A549 (cell line): ENCODE data around the gene OSTM1. TPM values are rescaled to one million over a fixed set of nuclear protein-coding genes. Genes with fewer than 3 reads are reported as not detected.

Experiments
- ATAC-seq, 2 experiments: fragments of 200-7000 bp in 1 of 2; fragments of >200 bp in 1 of 2; cut with Nextera tagmentation in 1 of 2; cut with Tn5 transposase in 1 of 2; 3 replicates each; pipeline versions ENCODE4 v1.8.0 to v1.9.1; 2018 to 2020; ENCODE audit warnings: mild to moderate bottlenecking in 1 of 2, moderate library complexity in 1 of 2
- CTCF ChIA-PET: fragments of 300-600 bp; sonication (Branson Sonifier 250); formaldehyde crosslinking; extraction: SDS; loops from one replicate; lab custom pipeline; 2021; ENCODE audit warnings: antibody characterized with exemption, inconsistent platforms; lab: Yijun Ruan, JAX
- POLR2A ChIA-PET: fragments of 350-600 bp; formaldehyde crosslinking; extraction: SDS; loops from one replicate; lab custom pipeline; 2021; ENCODE audit warnings: antibody characterized with exemption, inconsistent platforms; lab: Yijun Ruan, JAX
- DNase-seq, 2 experiments: peaks; one replicate each; pipeline versions ENCODE4 v3.0.0 to v3.0.0-alpha.2; 2011 to 2016; ENCODE audit warnings: low read depth in 1 of 2, low spot score in 1 of 2
- FAIRE-seq: peaks from 2 replicates; lab custom pipeline; 2011; peaks lifted over from hg19 to GRCh38; lab: Jason Lieb, UNC
- H3K27ac ChIP-seq, 2 experiments: fragments of >200 bp; sonication (Bioruptor Twin); formaldehyde crosslinking; 3 replicates each; pipeline ENCODE4 v1.5.1; 2016 to 2017
- H3K4me1 ChIP-seq: fragments of >200 bp; sonication (Bioruptor Twin); formaldehyde crosslinking; 3 replicates; pipeline ENCODE4 v1.6.1; 2016
- H3K4me2 ChIP-seq: fragments of >200 bp; sonication (Bioruptor Twin); formaldehyde crosslinking; 3 replicates; pipeline ENCODE4 v1.6.1; 2016
- H3K4me3 ChIP-seq: fragments of >200 bp; sonication (Bioruptor Twin); formaldehyde crosslinking; 3 replicates; pipeline ENCODE4 v1.5.1; 2016
- H3K9me3 ChIP-seq: fragments of >200 bp; sonication (Bioruptor Twin); formaldehyde crosslinking; 3 replicates; pipeline ENCODE4 v1.6.1; 2016
- BHLHE40 ChIP-seq: IDR thresholded peaks from 2 replicates; pipeline ENCODE4 v1.6.1; 2012; ENCODE audit warnings: low read depth, low read length, inconsistent platforms
- CBX2 ChIP-seq: fragments of 200-600 bp; sonication (generic); IDR thresholded peaks from 2 replicates; pipeline ENCODE4 v1.6.1; 2016; ENCODE audit warnings: low read depth, mild to moderate bottlenecking, borderline replicate concordance
- CHD2 ChIP-seq: fragments of 150-350 bp; IDR thresholded peaks from 2 replicates; pipeline ENCODE4 v1.6.1; 2014; ENCODE audit warnings: low read length; ENCODE audit not compliant: partially characterized antibody
- ESRRA ChIP-seq: fragments of 150-350 bp; IDR thresholded peaks from 2 replicates; pipeline ENCODE4 v1.6.1; 2014; ENCODE audit warnings: mild to moderate bottlenecking, low read length, borderline replicate concordance
- GATA3 ChIP-seq: IDR thresholded peaks from 2 replicates; pipeline ENCODE4 v1.6.1; 2012; ENCODE audit warnings: borderline replicate concordance
- POLR2A ChIP-seq: IDR thresholded peaks from 2 replicates; pipeline ENCODE4 v1.6.1; 2012; ENCODE audit warnings: mild to moderate bottlenecking, low read length
- POLR2AphosphoS2 ChIP-seq: conservative IDR thresholded peaks from 2 replicates; pipeline ENCODE4 v1.6.1; 2012; ENCODE audit warnings: low read length, improper control_type of control experiment, inconsistent platforms
- RAD21 ChIP-seq, 2 experiments: fragments of >200 bp in 1 of 2; sonication (Bioruptor Twin) in 1 of 2; formaldehyde crosslinking in 1 of 2; IDR thresholded peaks in 1 of 2; conservative IDR thresholded peaks in 1 of 2; 2 replicates in 1 of 2; 3 replicates in 1 of 2; pipeline ENCODE4 v1.6.1; 2012 to 2018; ENCODE audit warnings: inconsistent platforms in 1 of 2
- RFX5 ChIP-seq: fragments of 450-650 bp; IDR thresholded peaks from 2 replicates; pipeline ENCODE4 v1.7.1; 2014; ENCODE audit warnings: antibody characterized with exemption, mild to moderate bottlenecking, moderate library complexity
- SMC3 ChIP-seq: fragments of >200 bp; sonication (Bioruptor Twin); formaldehyde crosslinking; IDR thresholded peaks from 3 replicates; pipeline ENCODE4 v1.6.1; 2018; ENCODE audit warnings: inconsistent platforms
- ZFP36 ChIP-seq: fragments of 450-650 bp; IDR thresholded peaks from 2 replicates; pipeline ENCODE4 v1.6.1; 2014; ENCODE audit warnings: borderline replicate concordance; ENCODE audit not compliant: partially characterized antibody
- WGBS: methylation state at CpG from one replicate; pipeline ENCODE4 v1.1.6; 2017; ENCODE audit errors: missing lambda C conversion rate; 5-methylcytosine and 5-hydroxymethylcytosine counted together
- polyA plus RNA-seq, 4 experiments: library from polyadenylated mRNA; depleted of rRNA in 3 of 4; stranded (reverse); fragments of >200 nt; fragmentation: RNase III in 1 of 4; extraction: RNeasy Plus Mini Kit Qiagen cat#74134 plus additional on column Dnase treatment in 1 of 4; gene quantifications; 2 replicates in 3 of 4; 3 replicates in 1 of 4; pipeline ENCODE4 v1.2.3, GENCODE V29; 2011 to 2017
- TF ChIP-seq, protein P1 (sequence below): fragments of 250-450 bp; sonication (Bioruptor Pico); IDR thresholded peaks from 2 replicates; pipeline ENCODE4 v1.5.0; 2020; ENCODE audit warnings: low read depth, mild to moderate bottlenecking, moderate library complexity
- TF ChIP-seq, protein P2 (sequence below): fragments of 200-600 bp; sonication (generic); IDR thresholded peaks from 2 replicates; pipeline ENCODE4 v1.6.1; 2016; ENCODE audit warnings: antibody characterized with exemption, mild to moderate bottlenecking, moderate library complexity
- TF ChIP-seq, protein P3 (sequence below): fragments of >200 bp; sonication (Bioruptor Twin); formaldehyde crosslinking; IDR thresholded peaks from 3 replicates; pipeline ENCODE4 v1.5.1; 2016

OSTM1 gene
- polyA plus RNA-seq, 2 of the 4 experiments (the other 2 are of a cell fraction): 16.8 to 41.7 TPM

DNA sequence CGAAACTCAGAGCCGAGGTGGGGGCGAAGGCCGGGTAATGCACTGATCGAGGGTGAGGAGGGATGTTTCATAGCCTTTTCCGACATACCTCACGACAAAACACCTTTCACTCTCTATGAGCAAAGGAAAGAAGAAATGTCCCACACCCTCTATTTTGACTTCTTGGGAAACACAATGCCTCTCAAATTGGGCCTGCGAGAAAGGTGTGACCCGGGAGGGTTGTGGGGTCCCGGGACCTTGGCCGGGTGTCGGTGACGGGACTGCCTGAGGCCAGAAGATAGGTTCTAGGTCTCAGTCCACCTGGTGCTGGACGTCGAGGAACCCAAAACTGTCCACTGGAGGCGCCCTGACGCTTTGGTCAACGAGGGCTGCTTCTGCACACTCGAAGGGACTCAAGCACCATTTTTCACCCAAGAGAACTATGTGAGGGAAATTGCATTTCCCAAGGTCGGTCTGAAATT, 41.1 kb upstream of the OSTM1 start (continued):
- TF ChIP-seq CBX2: no peak
- TF ChIP-seq, protein P1, sequence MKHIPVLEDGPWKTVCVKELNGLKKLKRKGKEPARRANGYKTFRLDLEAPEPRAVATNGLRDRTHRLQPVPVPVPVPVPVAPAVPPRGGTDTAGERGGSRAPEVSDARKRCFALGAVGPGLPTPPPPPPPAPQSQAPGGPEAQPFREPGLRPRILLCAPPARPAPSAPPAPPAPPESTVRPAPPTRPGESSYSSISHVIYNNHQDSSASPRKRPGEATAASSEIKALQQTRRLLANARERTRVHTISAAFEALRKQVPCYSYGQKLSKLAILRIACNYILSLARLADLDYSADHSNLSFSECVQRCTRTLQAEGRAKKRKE: no peak
- TF ChIP-seq CHD2: no peak
- no peak for TF ChIP-seq ZFP36

DNA sequence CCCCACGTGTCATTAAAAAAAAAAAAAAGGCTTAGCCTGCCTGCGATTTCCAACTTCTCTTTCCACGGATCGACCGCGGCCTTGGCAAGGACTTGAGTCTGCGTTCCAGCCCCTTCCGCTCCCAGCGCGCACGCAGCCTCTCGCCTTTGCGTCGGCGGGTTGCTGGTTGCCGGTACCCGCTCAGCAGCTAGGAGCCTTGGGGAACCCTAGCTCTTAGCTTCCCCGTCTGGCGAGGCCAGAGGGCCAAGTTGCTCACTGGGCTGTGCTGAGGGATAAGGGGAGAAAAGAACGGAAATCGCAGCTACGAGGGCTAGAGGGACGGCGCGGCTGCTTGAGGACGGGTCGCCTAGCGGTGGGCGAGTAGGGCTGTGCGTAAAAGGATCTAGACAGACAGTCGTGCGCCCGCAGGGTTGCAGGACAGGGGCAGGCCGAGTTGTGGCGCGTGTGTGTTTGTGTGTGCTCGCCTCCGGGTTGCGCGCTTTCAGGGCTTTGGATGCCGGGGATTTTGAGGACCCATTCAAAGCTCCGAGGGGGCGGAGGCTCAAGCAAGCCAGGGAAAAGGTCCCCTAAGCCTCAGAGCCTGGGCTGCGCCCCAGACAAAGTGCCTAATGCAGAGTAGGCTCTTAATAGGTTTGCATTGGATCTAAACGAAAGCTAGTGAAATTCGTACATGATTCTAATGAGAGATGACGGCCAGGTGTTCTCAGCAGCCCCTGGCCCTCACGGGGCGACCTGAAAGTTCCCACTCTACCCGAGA, 40.5 kb upstream of the OSTM1 start:
- POLR2A ChIA-PET: no interaction called here
- CTCF ChIA-PET: interaction anchor here (0.7 to 4.2 kb wide), 13 partner anchors 10 to 412 kb away, joined by 3 to 57 read pairs (median 4); no protein-coding TSS in a partner anchor
- no peak overlapping the region for H3K27ac ChIP-seq
- TF ChIP-seq BHLHE40 (no peak), GATA3 (no peak), POLR2A (no peak), RFX5 (no peak), POLR2AphosphoS2 (no peak)
- TF ChIP-seq, protein P2, sequence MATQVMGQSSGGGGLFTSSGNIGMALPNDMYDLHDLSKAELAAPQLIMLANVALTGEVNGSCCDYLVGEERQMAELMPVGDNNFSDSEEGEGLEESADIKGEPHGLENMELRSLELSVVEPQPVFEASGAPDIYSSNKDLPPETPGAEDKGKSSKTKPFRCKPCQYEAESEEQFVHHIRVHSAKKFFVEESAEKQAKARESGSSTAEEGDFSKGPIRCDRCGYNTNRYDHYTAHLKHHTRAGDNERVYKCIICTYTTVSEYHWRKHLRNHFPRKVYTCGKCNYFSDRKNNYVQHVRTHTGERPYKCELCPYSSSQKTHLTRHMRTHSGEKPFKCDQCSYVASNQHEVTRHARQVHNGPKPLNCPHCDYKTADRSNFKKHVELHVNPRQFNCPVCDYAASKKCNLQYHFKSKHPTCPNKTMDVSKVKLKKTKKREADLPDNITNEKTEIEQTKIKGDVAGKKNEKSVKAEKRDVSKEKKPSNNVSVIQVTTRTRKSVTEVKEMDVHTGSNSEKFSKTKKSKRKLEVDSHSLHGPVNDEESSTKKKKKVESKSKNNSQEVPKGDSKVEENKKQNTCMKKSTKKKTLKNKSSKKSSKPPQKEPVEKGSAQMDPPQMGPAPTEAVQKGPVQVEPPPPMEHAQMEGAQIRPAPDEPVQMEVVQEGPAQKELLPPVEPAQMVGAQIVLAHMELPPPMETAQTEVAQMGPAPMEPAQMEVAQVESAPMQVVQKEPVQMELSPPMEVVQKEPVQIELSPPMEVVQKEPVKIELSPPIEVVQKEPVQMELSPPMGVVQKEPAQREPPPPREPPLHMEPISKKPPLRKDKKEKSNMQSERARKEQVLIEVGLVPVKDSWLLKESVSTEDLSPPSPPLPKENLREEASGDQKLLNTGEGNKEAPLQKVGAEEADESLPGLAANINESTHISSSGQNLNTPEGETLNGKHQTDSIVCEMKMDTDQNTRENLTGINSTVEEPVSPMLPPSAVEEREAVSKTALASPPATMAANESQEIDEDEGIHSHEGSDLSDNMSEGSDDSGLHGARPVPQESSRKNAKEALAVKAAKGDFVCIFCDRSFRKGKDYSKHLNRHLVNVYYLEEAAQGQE: no peak
- H3K4me3 ChIP-seq: peak overlapping the region; percentile 34
- WGBS: 54% methylated on average over 33 of the region's 50 CpGs
- H3K4me1 ChIP-seq: peaks cover 3% of the 10 kb centered on the region; the same call in 1 of the 3 replicates
- DNase-seq (peak in 1 of 2 experiments; percentile 41), FAIRE-seq (no peak), ATAC-seq (peak; percentile 47 to 58; a peak in 5 of 6 replicates)
- no peaks in the 10 kb centered on the region for H3K9me3 ChIP-seq
- peak overlapping the region; percentile 62 for H3K4me2 ChIP-seq

DNA sequence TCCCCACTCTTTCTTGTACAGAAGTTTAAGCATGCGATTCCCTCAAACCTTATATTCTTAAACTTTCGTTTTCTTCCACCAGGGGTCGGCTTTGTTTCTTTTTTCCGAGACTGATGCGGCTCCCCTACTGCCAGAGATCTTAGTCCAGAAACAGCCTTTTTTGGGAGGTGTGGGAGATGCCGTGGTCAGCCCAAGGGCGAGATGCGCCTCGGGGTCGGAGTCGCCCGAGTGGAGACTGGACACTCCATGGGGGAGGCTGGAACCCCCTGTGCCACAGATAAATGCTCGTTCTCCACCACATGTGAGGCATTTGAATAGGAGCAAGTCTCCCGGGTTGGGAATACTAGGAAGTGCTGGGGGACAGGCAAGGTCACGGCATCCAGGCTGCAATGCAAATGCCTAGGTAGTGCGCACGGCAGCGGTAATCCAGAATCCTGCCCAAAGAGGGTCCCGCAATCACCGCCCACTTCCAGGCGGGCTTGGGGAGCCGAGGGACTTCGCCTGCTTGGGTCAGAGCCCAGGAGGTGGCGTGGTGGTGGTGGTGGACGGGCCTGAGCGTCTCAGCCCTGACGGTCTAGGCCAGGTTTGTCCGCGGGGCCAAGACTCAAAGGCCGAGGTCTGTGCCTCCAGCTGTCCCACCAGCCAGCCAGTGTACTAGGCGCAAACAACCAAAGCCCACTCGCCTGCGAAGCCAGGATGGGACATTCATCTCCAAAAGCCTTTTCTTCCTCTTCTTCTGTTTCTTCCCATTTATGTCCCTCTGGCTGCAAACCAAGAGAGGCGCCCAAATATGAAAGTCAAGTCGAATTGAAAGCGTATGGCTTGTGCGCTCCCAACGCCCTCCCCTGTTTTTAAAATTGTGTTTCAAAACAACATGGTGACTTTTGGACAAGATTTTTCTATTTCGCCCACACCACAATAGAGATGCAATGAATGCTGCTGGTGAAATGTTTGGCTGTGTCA, 39.3 kb upstream of the OSTM1 start:
- 0 out of 3 replicates have a peak overlapping the region, but pooled peaks have one; percentile 29 for H3K4me3 ChIP-seq
- no peaks in the 10 kb centered on the region for H3K9me3 ChIP-seq
- peaks cover 3% of the 10 kb centered on the region; the same call in 1 of the 3 replicates for H3K4me1 ChIP-seq
- H3K27ac ChIP-seq: no peak overlapping the region
- CTCF ChIA-PET: interaction anchor here (0.8 to 4.2 kb wide), 15 partner anchors 9 to 419 kb away, joined by 3 to 57 read pairs (median 4); no protein-coding TSS in a partner anchor
- peak; percentile 79 for TF ChIP-seq RAD21 (conservative IDR thresholded peaks at IDR 0.05 in 1 of 2, IDR thresholded peaks at IDR 0.05 in 1 of 2)
- TF ChIP-seq ESRRA: no peak
- TF ChIP-seq, protein P3, sequence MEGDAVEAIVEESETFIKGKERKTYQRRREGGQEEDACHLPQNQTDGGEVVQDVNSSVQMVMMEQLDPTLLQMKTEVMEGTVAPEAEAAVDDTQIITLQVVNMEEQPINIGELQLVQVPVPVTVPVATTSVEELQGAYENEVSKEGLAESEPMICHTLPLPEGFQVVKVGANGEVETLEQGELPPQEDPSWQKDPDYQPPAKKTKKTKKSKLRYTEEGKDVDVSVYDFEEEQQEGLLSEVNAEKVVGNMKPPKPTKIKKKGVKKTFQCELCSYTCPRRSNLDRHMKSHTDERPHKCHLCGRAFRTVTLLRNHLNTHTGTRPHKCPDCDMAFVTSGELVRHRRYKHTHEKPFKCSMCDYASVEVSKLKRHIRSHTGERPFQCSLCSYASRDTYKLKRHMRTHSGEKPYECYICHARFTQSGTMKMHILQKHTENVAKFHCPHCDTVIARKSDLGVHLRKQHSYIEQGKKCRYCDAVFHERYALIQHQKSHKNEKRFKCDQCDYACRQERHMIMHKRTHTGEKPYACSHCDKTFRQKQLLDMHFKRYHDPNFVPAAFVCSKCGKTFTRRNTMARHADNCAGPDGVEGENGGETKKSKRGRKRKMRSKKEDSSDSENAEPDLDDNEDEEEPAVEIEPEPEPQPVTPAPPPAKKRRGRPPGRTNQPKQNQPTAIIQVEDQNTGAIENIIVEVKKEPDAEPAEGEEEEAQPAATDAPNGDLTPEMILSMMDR: peak; percentile 65
- TF ChIP-seq SMC3: peak; percentile 86
- TF ChIP-seq, all 56 proteins: peak for 3
- ATAC-seq (peak; percentile 22 to 66; a peak in 3 of 6 replicates), DNase-seq (peak; percentile 34 to 74), FAIRE-seq (no peak)
- H3K4me2 ChIP-seq: peak overlapping the region; percentile 80
- POLR2A ChIA-PET: no interaction called here
- WGBS: 70% methylated on average over 30 of the region's 39 CpGs
